Measurements from ENCODE around the gene SLC46A2.
A peak's percentile ranks its signal among the peaks of the same experiment; 100 is the strongest.

SLC46A2 gene

GRCh38 chr9:112858625-112859147 lies 32.0 kb downstream of the SLC46A2 start:
- DNase-seq (ENCODE audit: low read depth, low spot score), result no peak

DNA sequence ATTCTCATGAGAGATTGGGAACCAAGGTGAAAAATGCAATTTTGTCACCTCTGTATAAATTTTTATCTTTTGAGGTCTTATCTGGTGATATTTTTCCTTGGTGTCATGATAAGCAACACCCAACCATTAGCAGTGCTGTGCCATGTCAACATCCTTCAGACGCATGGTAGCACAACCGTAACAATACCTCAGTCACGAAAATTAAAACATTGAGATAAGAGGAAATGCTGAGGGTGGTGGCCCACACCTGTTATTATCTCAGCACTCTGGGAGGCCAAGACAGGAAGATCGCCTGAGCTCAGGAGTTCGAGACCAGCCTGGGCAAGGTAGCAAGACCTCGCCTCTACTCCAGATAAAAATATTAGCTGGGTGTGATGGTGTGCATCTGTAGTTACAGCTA lies 32.7 kb downstream of the SLC46A2 start:
- DNase-seq (ENCODE audit: low read depth, low spot score), result no peak

DNA sequence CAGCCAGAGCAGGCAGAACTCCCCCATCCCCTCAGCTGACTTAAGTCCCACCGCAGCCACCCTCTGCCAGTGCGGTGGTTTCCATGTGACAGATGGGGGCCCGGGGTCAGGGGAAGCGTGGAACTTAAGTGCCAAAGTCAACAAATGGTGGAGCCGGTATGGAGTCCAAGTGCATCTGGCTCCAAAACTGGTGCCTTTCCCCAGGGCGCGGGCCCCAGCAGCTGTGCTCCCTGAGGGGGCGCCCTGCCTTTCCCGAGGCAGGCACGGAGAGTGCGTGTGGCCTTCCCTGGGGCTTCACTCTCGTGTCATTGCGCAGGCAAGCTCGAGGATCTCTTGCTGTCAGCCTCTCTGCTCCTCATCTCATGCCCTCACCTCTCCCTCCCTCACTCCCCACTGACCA lies 33.8 kb downstream of the SLC46A2 start:
- DNase-seq (ENCODE audit: low read depth, low spot score), result no peak

DNA sequence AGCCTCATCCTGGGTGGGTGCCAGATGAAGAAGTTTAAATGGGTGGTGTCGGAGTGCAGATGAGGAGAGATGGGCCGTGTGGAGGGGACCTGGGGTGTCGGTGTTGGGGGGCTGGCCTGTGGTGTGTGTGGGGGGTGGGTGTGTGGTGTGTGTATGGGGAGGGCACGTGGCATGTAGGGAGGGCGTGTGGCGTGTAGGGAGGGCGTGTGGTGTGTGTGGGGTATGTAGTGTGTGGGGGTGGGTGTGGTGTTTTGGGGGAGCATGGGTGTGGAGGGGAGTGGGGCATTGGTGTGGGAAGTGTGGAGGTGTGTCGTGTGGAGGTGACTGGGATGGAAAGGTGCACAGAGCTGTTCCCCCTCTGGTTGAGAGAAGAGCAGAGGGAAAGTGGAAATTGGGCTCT lies 34.5 kb downstream of the SLC46A2 start:
- no peak for DNase-seq (ENCODE audit: low read depth, low spot score)

GRCh38 chr9:112854657-112855056 lies 36.0 kb downstream of the SLC46A2 start:
- DNase-seq (ENCODE audit: low read depth, low spot score), result no peak

- DNase-seq (ENCODE audit: low read depth, low spot score), result no peak
Measured at GRCh38 chr9:112853882-112854585, 36.6 kb downstream of the SLC46A2 start.

DNA sequence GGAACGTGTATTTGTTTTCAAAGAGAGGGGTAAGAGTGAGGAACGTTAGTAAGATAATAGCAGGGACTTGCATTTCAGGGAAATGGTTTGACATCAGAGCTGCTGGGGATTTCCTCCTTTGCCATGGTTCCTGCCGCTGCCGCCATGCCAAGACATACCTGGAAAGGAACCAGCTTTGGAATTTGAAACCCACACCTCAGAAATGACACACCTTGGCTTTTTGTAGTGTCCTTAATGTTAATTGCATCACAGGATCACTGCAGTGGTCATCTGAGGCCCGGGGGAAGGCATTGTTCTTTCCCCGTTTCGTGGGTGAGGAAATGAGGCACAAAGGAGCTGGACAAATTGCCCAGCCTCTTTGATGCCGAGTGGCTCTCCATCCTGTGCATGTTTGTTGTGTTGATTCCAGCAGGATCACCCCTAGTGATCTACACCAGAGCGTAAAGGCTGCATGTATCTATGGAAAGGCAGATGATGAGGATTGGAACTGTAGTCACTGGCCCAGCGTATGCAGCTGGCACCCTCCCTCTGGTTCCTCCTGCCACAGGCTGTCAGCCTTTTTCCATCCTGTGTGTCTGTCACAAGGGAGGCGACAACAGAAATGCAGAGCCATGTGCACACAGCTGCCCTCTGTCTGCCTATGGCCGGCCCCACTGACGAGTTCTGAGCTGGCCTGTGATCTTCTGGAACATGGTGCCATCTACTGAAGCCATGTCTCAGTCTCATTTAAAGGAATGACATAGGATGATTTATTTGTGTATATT lies 37.8 kb downstream of the SLC46A2 start:
- DNase-seq (ENCODE audit: low read depth, low spot score), result no peak

GRCh38 chr9:112850840-112851239 lies 39.8 kb downstream of the SLC46A2 start:
- no peak for DNase-seq (ENCODE audit: low read depth, low spot score)

DNA sequence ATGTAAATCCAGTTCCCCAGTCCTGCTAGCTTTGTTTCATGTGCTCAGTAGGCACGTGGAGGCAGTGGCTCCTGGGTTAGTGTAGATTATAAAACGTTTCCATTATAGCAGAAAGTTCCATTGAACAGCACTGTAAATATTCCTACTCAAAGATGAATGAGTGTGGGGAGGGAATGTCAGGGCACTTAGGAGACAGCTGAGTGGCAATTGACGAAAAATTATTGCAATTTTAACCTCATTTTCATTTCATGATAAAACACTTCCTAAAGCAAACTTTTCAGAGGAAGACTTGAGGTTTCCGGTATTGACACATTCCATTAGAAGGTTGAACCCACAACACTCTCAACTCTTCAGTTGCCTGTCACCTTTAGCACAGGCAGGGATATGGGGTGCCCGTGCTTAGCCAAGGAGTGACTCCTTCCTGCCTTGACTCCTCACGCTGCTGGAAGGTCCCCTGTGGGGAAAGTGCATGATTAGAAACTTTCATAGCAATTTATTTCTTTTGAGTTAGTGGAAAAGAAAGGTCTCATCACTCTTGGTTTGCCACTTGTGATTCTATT lies 41.2 kb downstream of the SLC46A2 start:
- no peak for DNase-seq (ENCODE audit: low read depth, low spot score)

GRCh38 chr9:112848316-112849151 lies 42.1 kb downstream of the SLC46A2 start:
- no peak for DNase-seq (ENCODE audit: low read depth, low spot score)

GRCh38 chr9:112846528-112847488 lies 43.9 kb downstream of the SLC46A2 start:
- no peak for DNase-seq (ENCODE audit: low read depth, low spot score)

DNA sequence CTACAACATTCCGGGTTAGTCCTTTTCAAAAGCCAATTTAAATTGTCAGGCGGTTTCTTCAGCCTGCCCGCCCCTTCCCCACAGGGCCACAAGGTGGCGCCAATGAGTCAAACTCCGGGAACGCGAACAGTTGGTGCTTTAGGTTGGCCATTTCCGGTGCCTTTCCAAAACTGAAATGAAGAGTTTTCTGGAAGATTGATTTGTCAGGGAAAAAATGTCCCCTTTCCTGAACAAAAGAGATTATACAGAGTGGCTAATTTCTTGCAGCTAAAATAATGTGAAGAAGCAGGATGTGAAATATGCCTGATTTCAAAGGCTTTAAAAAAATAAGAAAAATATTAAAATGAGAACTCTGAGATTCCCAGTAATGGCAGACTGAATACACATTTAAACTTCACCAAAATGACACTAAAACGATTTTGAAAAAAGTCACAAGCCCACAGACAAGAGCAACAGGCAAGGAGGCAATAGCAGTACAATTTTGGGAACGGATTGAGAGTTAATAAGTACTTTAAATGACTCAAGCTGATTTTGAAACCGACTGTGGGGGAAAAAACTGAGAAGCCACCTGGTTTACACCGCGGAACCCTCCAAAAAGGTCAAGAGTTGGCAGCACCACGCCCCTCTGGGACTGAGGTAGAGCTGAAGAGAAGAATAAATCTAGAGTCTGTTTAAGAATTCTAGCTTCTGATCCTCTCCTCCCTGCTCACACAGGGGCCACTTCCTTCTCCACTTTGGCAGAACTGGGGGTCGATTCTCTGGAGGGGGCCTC lies 45.7 kb downstream of the SLC46A2 start:
- DNase-seq (ENCODE audit: low read depth, low spot score), result peak; percentile 57

DNA sequence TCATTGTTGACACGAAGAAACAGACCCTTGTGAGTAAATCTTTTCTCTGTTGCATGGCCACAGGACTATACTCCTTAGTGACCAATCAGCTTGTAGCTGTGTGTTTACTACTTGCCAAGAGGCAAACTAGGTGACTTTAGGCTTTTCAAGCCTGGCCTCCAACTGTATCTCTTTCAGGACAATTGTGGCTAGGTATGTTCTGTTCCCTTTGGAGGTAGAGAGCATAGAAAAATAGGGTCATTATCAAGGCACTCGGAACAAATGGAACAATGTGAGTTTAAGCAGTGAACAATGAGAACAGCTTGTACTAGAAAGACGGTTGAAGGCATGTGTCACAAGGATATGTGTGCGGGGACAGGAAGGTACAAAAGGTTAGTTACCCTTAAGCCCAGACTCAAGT lies 48.1 kb downstream of the SLC46A2 start:
- no peak for DNase-seq (ENCODE audit: low read depth, low spot score)

DNA sequence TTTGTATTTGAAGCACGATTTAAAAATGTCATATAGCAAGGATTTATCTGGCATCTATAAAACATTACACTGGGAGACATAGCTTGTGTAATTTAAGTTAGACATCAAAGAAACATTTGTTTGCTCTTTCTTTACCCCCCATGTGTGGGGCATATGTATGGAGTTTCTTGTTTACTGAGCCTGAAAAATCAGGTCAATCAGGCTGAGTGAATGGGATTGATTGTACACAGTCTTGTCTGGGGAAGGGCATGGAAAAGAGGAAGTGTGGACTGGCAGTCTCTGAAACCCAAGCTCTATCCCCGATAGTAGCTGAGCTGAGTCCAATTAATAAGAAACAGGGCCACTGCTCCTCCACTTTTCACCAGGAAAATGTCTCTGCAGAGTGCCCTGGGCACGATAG lies 49.4 kb downstream of the SLC46A2 start:
- DNase-seq (ENCODE audit: low read depth, low spot score), result no peak

GRCh38 chr9:112839331-112839730 lies 51.3 kb downstream of the SLC46A2 start:
- DNase-seq (ENCODE audit: low read depth, low spot score), result no peak

GRCh38 chr9:112838342-112838741 lies 52.3 kb downstream of the SLC46A2 start:
- DNase-seq (ENCODE audit: low read depth, low spot score), result no peak

GRCh38 chr9:112836394-112836793 lies 54.3 kb downstream of the SLC46A2 start:
- DNase-seq (ENCODE audit: low read depth, low spot score), result no peak

- DNase-seq (ENCODE audit: low read depth, low spot score), result no peak
Measured at GRCh38 chr9:112833081-112833480, 57.6 kb downstream of the SLC46A2 start.

DNA sequence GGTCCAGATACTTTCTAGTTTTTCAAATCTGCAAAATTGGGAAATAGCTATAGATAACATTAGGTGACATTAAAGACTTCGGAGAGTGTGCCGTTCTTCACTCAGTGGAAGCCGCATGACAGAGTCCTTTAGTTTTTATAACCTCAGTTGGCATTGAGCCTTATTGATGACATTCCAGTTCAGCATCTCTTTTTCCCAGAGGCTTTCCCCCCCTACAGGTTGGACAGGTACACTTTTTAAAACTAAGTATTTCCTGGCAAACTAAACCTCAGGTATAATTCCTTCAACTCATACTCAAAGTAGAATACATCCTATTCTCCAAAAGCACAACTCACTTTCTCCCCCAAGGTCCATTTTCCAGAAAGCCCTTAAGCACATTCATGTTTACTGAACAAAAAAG lies 58.7 kb downstream of the SLC46A2 start:
- no peak for DNase-seq (ENCODE audit: low read depth, low spot score)

Data from activated CD4-positive, CD25-positive, alpha-beta regulatory T cell treated with anti-CD3 and anti-CD28 coated beads, Interleukin-2, amount 50 U/mL, for 16 hours (primary cell).